Umbilical cord (tissue), 2 donors: ENCODE results near the gene SSTR4. TPM values are rescaled to one million over a fixed set of nuclear protein-coding genes. Genes with fewer than 3 reads are reported as not detected.
A peak's percentile ranks its signal among the peaks of the same experiment; 100 is the strongest.

Experiments used
- DNase-seq: peaks from one replicate; pipeline ENCODE4 v3.0.0-alpha.2; 2015; ENCODE audit warnings: low spot score
- total RNA-seq: library from RNA; depleted of rRNA; stranded (reverse); fragments of >200 nt; gene quantifications from one replicate; pipeline ENCODE4 v1.2.3, GENCODE V29; 2014; ENCODE audit warnings: low replicate concordance; ENCODE audit not compliant: insufficient read depth

SSTR4 gene
- total RNA-seq, 1 donor from 2014 or later = 2.6 TPM

DNA sequence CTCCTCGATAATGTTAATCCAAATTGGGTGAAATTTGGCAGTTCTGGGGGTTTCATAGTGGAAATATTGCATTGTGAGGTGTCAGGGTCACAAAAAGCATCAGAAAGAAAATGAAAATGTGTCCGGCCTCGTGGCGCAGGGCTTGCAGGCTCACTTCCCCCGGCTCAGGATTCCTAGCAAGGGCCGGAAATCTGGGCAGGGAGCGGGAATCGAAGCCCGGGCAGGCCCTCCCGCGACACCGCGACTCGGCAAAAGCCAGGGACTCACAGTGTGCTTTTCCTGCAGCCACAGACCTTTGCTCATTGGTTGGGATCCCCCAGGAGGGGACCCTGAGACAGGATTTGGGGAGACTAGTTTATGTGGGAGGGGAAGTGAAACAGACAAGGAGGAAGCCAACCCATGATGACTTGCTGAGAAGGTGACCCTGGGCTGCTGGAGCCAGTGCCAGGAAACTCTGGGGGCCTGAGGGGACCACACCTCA is 51.9 kb downstream of the SSTR4 start:
- DNase-seq = peak; percentile 63

DNA sequence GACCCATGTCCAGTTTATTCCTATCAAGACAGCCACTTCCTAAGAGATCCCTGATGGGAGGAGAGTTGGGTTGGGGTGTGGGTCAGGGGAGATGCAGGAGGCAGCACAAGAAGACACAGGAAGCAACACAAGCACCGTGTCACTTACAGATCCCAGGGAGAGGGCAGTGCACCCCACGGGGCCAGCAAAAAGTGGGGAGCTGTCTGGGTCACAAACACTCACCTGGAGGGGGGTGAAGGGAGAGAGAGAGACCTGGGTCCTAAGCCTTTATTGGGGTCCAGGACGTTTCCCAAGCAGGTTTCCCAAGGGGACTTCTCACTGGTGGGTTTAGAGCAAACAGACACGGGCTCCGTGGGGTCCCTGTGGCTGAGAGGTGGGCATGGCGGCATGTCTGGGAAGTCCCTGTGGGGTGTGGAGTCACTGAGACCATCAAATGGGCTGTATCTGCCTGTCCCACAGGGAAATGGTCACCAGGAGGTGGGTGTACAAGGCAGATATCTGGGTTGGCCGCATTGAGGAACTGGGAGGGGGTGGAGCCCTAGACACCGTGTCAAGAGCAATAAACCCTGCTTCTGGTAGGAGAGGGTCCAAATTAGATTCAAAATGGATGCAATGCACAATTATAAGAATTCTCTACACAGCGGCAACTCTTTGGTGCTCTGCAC is 52.6 kb downstream of the SSTR4 start:
- DNase-seq = no peak

Other genes starting within 250 kb of the SSTR4 start
- 33.5 TPM for gene THBD, start 14.4 kb downstream of the SSTR4 start, total RNA-seq
- 46.7 TPM for gene CD93, start 51.0 kb downstream of the SSTR4 start, total RNA-seq